Esophagus muscularis mucosa (tissue), 3 donors: ENCODE measurements around the gene SUFU.

Source experiments
- POLR2A ChIP-seq: fragments of 450-650 bp; IDR thresholded peaks from one replicate; pipeline ENCODE4 v1.6.1; 2017; ENCODE audit warnings: antibody characterized with exemption, moderate library complexity, mild to moderate bottlenecking, low read depth
- POLR2AphosphoS5 ChIP-seq, 2 donors: sonication (generic); formaldehyde crosslinking; IDR thresholded peaks; one replicate each; pipeline ENCODE4 v1.6.1; 2017; ENCODE audit warnings: antibody characterized with exemption in 2 of 2
- TF ChIP-seq, protein P1 (sequence below), 3 experiments: fragments of 200-600 bp in 2 of 3; fragments of 450-650 bp in 1 of 3; sonication (generic) in 2 of 3; IDR thresholded peaks; one replicate each; pipeline ENCODE4 v1.5.1; 2017 to 2019; ENCODE audit warnings: antibody characterized with exemption in 3 of 3, mild to moderate bottlenecking in 2 of 3, moderate library complexity in 1 of 3

DNA sequence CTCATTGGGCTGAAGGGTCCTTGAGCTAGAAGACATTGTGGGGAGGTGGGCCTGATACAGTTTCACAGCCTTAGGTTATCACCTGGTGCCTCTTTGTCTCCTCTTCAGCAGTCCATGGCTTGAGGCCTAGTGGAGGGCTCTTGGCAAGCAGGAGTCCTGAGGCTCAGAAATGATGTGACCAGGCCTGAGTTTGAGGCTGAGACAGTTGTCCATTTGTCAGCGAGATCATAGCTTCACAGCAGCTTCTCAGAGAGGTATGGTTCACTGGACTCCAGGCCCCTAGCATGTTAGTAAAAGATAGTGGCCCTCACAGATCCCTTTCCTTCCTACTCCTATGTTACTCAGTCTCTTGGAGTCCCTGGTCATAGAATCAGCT lies 19.1 kb downstream of the SUFU start:
- TF ChIP-seq, protein P1, sequence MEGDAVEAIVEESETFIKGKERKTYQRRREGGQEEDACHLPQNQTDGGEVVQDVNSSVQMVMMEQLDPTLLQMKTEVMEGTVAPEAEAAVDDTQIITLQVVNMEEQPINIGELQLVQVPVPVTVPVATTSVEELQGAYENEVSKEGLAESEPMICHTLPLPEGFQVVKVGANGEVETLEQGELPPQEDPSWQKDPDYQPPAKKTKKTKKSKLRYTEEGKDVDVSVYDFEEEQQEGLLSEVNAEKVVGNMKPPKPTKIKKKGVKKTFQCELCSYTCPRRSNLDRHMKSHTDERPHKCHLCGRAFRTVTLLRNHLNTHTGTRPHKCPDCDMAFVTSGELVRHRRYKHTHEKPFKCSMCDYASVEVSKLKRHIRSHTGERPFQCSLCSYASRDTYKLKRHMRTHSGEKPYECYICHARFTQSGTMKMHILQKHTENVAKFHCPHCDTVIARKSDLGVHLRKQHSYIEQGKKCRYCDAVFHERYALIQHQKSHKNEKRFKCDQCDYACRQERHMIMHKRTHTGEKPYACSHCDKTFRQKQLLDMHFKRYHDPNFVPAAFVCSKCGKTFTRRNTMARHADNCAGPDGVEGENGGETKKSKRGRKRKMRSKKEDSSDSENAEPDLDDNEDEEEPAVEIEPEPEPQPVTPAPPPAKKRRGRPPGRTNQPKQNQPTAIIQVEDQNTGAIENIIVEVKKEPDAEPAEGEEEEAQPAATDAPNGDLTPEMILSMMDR (IDR thresholded peaks at IDR 0.05) = no peak
- TF ChIP-seq POLR2AphosphoS5 (IDR thresholded peaks at IDR 0.05) (no peak), POLR2A (no peak)
